Spinal cord (tissue), 10 donors: ENCODE results near the gene SCLT1. TPM values are rescaled to one million over a fixed set of nuclear protein-coding genes. Genes with fewer than 3 reads are reported as not detected.

Experiments used
- DNase-seq, 6 donors: peaks; one replicate each; pipeline versions ENCODE4 v3.0.0 to v3.0.0-alpha.2; 2013 to 2015; ENCODE audit warnings: low spot score in 6 of 6, low read depth in 4 of 6
- H3K27ac ChIP-seq: one replicate; pipeline ENCODE4 v1.5.1; 2013; ENCODE audit warnings: low read depth, low read length, control low read depth
- H3K27me3 ChIP-seq: one replicate; pipeline ENCODE4 v1.6.1; 2013; ENCODE audit warnings: low read length; ENCODE audit not compliant: control insufficient read depth, insufficient read depth
- H3K36me3 ChIP-seq: one replicate; pipeline ENCODE4 v1.6.1; 2013; ENCODE audit warnings: low read length; ENCODE audit not compliant: control insufficient read depth, insufficient read depth
- H3K4me1 ChIP-seq: one replicate; pipeline ENCODE4 v1.6.1; 2013; ENCODE audit warnings: low read length; ENCODE audit not compliant: control insufficient read depth, insufficient read depth
- H3K4me3 ChIP-seq: one replicate; pipeline ENCODE4 v1.5.1; 2013; ENCODE audit warnings: low read depth, low read length, control low read depth
- H3K9me3 ChIP-seq: one replicate; pipeline ENCODE4 v1.6.1; 2013; ENCODE audit warnings: low read length; ENCODE audit not compliant: control insufficient read depth, insufficient read depth
- WGBS: methylation state at CpG from one replicate; pipeline ENCODE4 v1.1.5; 2013; ENCODE audit warnings: missing lambda C conversion rate; ENCODE audit not compliant: insufficient coverage; 5-methylcytosine and 5-hydroxymethylcytosine counted together
- polyA plus RNA-seq, 2 donors: library from polyadenylated mRNA; unstranded; fragments of 120-200 nt; gene quantifications; one replicate each; pipeline ENCODE4 v1.2.1, GENCODE V29; 2013; ENCODE audit not compliant: insufficient read length in 2 of 2
- total RNA-seq, 2 donors: library from RNA; depleted of rRNA in 1 of 2; stranded (reverse); fragments of 120-200 nt in 1 of 2; fragments of >200 nt in 1 of 2; gene quantifications; one replicate each; pipeline versions ENCODE4 v1.2.3 to v1.2.4, GENCODE V29; 2013 to 2014
- donor health status: healthy.

Gene SCLT1
- total and polyA plus RNA-seq, 4 donors, result 16.5 to 62.7 (median 24.9) TPM

GRCh38 chr4:128876200-128876599 is 217.1 kb downstream of the SCLT1 start:
- no peaks in the 10 kb centered on the region for H3K4me1 ChIP-seq
- no peaks in the 10 kb centered on the region for H3K27me3 ChIP-seq
- no peak overlapping the region for H3K27ac ChIP-seq
- peak in 1 of 6 donors; percentile 82 for DNase-seq
- no peak overlapping the region for H3K4me3 ChIP-seq
- no peaks in the 10 kb centered on the region for H3K9me3 ChIP-seq
- peaks cover 8% of the 10 kb centered on the region for H3K36me3 ChIP-seq
- WGBS, result 20% methylated on average over 1 of the region's 2 CpGs

- Histone ChIP-seq H3K27ac (no peak overlapping the region), H3K4me1 (no peaks in the 10 kb centered on the region), H3K9me3 (no peaks in the 10 kb centered on the region), H3K36me3 (peaks cover 13% of the 10 kb centered on the region), H3K27me3 (no peaks in the 10 kb centered on the region), H3K4me3 (no peak overlapping the region)
- 100% methylated on average over 4 of the region's 9 CpGs for WGBS
- no peak for DNase-seq
Observed at GRCh38 chr4:128871948-128872347, 221.4 kb downstream of the SCLT1 start.

GRCh38 chr4:128869776-128870509 is 223.4 kb downstream of the SCLT1 start:
- Histone ChIP-seq H3K36me3 (peaks cover 17% of the 10 kb centered on the region), H3K27me3 (no peaks in the 10 kb centered on the region), H3K9me3 (no peaks in the 10 kb centered on the region), H3K4me1 (no peaks in the 10 kb centered on the region), H3K27ac (no peak overlapping the region), H3K4me3 (no peak overlapping the region)
- no peak for DNase-seq
- 78% methylated on average over 1 of the region's 2 CpGs for WGBS

GRCh38 chr4:128868758-128869157 is 224.6 kb downstream of the SCLT1 start:
- Histone ChIP-seq H3K36me3 (peaks cover 17% of the 10 kb centered on the region), H3K9me3 (no peaks in the 10 kb centered on the region), H3K27me3 (no peaks in the 10 kb centered on the region), H3K4me1 (no peaks in the 10 kb centered on the region), H3K27ac (no peak overlapping the region), H3K4me3 (no peak overlapping the region)
- WGBS, result 100% methylated on average over 1 of the region's 3 CpGs
- no peak for DNase-seq

GRCh38 chr4:128866691-128867090 is 226.6 kb downstream of the SCLT1 start:
- no peaks in the 10 kb centered on the region for H3K27me3 ChIP-seq
- no peak for DNase-seq
- H3K9me3 ChIP-seq, result no peaks in the 10 kb centered on the region
- peaks cover 6% of the 10 kb centered on the region for H3K4me1 ChIP-seq
- H3K36me3 ChIP-seq, result peaks cover 27% of the 10 kb centered on the region
- 100% methylated on average over 1 of the region's 1 CpG for WGBS
- no peak overlapping the region for H3K27ac ChIP-seq
- no peak overlapping the region for H3K4me3 ChIP-seq

GRCh38 chr4:128866269-128866668 is 227.1 kb downstream of the SCLT1 start:
- peaks cover 6% of the 10 kb centered on the region for H3K4me1 ChIP-seq
- no peaks in the 10 kb centered on the region for H3K9me3 ChIP-seq
- H3K27me3 ChIP-seq, result no peaks in the 10 kb centered on the region
- H3K27ac ChIP-seq, result no peak overlapping the region
- DNase-seq, result peak in 1 of 6 donors; percentile 28
- H3K4me3 ChIP-seq, result no peak overlapping the region
- H3K36me3 ChIP-seq, result peaks cover 27% of the 10 kb centered on the region
- 67% methylated on average over 1 of the region's 2 CpGs for WGBS

- H3K36me3 ChIP-seq, result peaks cover 27% of the 10 kb centered on the region
- no peaks in the 10 kb centered on the region for H3K27me3 ChIP-seq
- H3K9me3 ChIP-seq, result no peaks in the 10 kb centered on the region
- DNase-seq, result no peak
- peaks cover 12% of the 10 kb centered on the region for H3K4me1 ChIP-seq
- no peak overlapping the region for H3K4me3 ChIP-seq
- no peak overlapping the region for H3K27ac ChIP-seq
- 82% methylated on average over 2 of the region's 2 CpGs for WGBS
Observed at GRCh38 chr4:128865132-128865531, 228.2 kb downstream of the SCLT1 start.

GRCh38 chr4:128863312-128864075 is 229.8 kb downstream of the SCLT1 start:
- no peak overlapping the region for H3K27ac ChIP-seq
- DNase-seq, result peak; percentile 65 to 96 (median 80)
- H3K4me3 ChIP-seq, result no peak overlapping the region
- H3K27me3 ChIP-seq, result no peaks in the 10 kb centered on the region
- peaks cover 12% of the 10 kb centered on the region for H3K4me1 ChIP-seq
- no peaks in the 10 kb centered on the region for H3K9me3 ChIP-seq
- peaks cover 34% of the 10 kb centered on the region for H3K36me3 ChIP-seq
- WGBS, result 23% methylated on average over 4 of the region's 10 CpGs

- Histone ChIP-seq H3K9me3 (no peaks in the 10 kb centered on the region), H3K27me3 (no peaks in the 10 kb centered on the region), H3K36me3 (peaks cover 37% of the 10 kb centered on the region), H3K4me3 (no peak overlapping the region), H3K27ac (no peak overlapping the region), H3K4me1 (peaks cover 12% of the 10 kb centered on the region)
- 94% methylated on average over 7 of the region's 14 CpGs for WGBS
- DNase-seq, result peak in 2 of 6 donors; percentile 17 to 60
Observed at GRCh38 chr4:128862608-128863311, 230.6 kb downstream of the SCLT1 start.
